ENCODE measurements around the gene SAMD14.
A peak's percentile ranks its signal among the peaks of the same experiment; 100 is the strongest.

The SAMD14 gene

GRCh38 chr17:50130559-50131305 is 772 bp upstream of the SAMD14 start:
- no peak for DNase-seq

DNA sequence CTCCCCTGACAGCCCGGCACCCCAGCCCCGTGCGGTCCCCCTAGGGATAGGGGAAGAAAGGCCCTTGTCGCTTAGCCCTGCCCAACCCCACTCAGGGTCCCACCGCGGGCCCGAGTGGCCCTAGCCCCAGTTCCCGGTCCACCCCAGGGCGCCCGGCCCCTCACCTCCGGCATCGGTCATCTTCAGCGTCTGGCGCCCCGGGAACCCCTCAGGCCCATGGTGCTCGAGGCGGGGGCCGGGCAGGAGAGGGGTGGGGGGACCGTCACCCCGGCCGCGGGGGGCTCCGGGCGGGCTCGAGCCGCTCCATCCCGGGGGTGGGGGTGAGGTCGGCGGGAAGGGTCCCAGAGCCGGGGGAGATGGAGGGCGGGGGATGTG is 620 bp downstream of the SAMD14 start:
- DNase-seq, result no peak

DNA sequence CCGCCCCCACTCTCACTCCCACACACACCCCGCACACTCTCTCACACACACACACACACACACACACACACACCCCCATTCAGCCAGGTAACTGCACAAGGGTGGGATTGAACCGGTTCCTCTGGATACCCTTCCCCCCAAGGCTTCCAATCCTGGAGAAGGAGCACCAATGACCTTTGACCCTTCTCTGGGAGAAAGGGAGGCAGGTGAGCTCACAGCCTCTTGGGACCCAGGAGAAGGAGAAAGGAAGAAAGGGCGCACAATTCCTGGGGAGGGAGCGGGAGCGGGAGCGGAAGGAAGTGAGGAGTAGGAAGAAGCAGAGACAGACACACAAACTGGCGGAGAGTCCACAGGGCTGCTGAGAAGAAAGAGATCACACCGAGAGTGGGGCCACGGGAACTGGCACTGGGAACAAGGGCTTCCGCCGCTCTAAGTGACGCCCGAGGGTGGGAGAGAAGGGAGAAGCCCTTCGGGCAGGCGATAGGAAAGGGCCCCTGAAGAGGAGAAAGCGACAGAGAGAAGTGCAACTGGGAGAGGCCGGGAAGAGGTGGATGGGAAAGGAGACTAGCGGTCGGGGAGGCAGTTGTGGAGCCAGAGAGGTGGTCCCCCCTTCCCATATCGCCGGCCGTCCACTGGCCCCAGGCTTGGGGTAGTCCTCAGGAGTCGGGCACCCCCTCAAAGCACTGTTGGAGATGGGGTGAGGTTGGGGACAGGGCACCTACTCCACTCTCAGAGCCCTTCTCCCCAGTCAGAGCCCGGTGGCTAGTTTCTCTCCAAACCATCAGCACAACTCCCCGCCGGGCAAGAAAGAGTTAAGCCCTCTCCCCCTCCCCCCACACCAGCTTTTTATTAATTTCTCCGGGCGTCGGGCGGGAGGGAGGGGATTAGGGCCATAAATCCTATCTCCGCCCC is 1.3 kb downstream of the SAMD14 start:
- no peak for DNase-seq

DNA sequence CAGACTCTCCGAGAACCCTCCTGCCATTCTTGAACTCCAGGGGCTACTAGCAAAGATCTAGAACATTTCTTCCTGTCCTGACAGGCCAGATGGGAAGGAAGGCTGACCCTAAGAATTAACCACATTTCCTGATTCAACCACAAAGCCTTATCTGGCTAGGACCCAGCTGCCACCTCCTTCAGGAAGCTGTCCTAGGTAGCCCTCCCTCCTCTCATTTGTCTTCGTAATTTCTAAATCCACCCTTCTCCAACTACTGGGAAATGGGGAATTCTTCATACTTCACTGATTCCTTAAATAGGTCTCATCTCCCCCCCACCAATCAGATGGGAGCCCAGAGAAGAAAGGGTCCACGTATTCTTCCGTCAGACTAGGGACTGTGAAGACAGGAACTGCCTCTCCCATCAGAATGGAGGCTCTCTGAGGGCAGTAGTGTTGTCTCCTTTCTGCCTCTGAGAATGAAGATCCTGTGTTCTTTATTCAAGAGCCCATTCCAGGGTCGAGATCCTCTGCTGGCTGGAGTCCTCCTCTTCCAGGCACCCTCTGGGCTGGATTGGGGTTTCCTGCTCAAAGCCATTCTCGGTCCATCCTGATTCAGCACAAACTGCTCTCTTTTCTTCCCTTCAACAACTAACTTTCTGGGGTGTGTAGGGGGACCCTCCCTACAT is 2.1 kb downstream of the SAMD14 start:
- DNase-seq, result no peak

GRCh38 chr17:50125420-50125997 is 4.5 kb downstream of the SAMD14 start:
- no peak for DNase-seq

DNA sequence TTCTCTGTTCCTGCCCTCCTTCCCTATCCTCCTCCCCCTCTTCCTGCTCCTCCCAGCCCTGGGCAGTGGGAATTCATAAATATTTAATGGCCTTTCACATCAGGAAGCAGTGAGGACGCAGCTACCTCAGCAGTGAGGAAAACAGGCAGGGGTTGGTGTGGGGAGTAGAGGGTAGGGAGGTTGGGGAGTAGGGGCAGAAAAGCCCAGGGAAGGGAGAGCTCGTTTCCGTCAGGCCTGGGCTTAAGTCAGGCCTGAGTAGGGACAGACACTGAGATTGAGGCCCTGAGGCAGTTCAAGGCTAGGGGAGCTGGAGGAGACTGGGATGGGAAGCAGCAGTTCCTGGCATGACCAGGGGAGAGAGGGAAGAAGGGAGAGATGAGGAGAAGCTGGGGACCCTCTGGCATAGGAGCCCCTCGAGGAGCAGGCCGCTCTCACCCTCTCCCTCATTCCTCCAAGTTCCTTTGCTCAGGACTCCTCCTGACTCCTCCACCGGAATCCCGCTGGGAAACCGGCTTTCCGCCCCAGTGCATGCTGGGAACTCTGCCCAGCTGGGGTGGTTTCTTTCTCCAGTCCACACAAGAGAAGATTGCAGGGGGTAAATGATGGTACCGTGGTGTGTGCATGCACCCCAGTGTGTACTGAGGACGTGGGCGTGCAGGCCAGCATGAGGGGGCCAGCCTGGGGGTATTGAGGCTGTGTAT is 6.2 kb downstream of the SAMD14 start:
- no peak for DNase-seq

DNA sequence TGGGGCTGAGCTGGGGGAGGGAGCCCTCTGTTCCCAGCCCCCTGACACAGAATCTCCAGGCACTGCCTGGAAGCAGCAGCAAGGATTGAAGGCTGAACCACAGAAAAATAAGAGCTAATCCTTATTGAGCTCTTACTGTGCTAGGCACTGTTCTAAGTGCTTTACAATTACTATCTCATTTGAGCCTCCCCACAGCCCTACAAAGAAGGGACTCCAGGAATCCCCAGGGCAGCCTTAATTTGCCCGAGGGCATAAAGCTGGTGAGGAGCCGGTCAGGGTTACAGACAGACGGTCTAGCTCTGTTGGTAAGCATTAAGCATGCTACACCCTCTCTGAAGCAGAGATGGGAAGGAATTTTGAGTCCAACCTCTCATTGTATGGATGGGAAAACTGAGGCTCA is 7.0 kb downstream of the SAMD14 start:
- no peak for DNase-seq

GRCh38 chr17:50120475-50121253 is 9.3 kb downstream of the SAMD14 start:
- DNase-seq, result no peak

GRCh38 chr17:50118828-50119218 is 11.1 kb downstream of the SAMD14 start:
- DNase-seq, result no peak

- DNase-seq, result no peak
These were observed 11.7 kb downstream of the SAMD14 start for GRCh38 chr17:50118076-50118827.

DNA sequence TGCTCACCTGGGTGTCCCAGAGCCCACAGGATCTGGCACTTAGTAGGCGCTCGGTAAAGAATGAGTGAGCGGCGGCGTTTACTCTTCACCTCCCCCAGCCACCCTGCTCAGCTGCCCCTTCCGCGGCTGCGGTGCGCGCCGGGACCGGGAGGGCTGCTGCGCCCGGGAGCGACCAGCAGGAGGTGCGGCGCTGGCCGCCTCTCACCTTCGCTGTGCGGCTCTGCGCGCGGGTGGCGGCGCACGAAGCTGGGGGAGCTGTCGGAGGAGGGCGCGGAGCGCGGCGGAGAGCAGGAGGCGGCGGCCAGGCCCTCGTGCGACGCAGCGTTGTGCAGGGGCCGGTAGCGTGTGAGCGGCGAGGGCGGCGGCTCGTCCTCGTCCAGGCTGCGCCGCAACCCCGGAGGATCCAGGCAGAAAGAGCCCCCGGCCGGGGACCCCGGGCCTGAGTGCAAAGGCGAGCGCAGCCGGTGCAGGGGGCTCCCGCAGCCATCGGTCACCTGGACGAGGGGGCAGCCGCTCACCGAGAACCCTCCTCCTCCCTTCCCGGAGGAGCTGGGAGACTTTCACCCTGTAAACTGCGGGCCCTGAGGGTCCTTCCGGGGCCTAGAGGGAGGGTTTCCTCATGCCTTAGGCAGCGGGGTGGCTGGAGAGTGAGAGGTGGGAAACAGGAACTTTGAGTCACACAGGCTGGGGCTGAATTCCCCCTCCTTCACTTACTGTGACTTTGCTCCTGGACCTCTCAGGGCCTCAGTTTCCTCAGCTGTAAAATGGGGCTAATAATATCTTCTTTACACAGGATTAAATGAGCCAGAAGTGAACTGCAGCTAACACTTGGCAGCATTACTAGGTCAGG is 12.5 kb downstream of the SAMD14 start:
- DNase-seq, result no peak

DNA sequence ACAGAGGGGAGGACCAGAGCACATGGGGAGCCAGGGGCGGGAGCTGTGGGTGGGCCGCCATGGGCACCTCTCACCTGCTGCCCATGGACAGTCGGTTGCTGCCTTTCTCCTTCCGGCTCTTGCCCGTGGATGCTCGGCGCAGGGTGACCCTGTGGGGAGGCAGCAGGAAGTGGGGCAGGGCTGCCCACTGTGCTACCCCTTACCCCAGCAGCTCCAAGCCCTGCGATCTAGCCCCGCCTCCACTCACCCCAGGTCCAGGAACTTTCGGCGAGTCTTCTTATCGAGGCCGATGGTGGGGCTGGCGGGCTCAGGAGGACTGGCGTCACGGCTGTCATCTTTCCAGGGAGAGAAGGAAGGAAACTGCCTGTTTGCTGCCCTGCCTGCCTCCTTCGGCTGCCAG is 14.2 kb downstream of the SAMD14 start:
- DNase-seq, result no peak

- DNase-seq, result peak; percentile 25
These were observed 15.1 kb downstream of the SAMD14 start for GRCh38 chr17:50114849-50115357.

DNA sequence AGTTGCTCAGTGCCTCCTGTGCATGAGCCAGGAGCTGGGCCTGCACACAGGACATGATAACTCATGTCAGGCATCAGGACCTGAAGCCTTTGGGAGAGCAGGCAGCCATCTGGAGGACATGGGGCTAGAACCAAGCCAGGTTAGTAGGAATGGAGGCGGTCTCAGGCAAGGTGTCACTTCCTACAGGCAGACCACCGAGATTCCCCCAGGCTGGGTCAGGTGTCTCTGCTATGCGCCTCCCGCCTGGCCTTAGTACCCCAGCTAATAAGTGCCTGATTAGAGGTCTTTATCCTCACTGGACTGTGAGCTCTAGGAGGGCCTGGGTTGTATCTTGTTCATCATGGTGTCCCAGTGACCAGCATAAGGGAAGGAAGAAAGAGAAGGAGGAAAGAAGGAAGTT is 15.6 kb downstream of the SAMD14 start:
- no peak for DNase-seq

DNA sequence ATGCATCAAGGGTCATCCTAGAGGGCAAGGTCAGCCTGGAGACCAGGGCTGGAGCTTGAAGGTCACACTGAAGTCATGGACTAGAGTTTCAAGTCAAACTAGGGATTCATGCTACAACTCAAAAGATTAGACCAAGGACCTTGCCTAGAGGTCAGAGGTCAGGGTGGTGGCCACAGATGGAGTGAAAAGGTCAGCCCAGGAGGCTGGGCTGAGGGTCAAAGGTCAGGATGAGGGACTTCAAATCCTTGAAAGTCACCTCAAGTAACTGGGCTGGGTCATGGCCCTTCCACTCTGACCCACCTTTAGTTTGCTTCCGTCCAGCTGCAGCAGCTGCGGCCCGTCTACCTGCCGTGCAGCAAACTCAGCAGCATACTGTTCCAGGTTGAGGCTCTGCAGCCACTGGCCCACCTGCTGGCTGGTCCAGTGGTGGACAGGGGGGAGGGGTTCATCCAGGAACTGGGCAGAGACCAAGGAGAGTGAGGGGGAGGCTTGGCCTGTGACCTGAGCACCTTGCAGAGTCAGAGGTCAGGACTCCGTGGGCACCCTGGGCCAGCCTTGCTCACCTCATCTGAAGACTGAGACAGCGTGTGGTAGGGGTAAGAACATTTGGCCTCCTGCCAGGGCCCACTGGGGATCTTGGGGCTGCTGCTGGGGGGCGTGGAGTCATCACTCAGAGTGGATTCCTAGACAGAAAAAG is 16.2 kb downstream of the SAMD14 start:
- no peak for DNase-seq

GRCh38 chr17:50112694-50113093 is 17.3 kb downstream of the SAMD14 start:
- no peak for DNase-seq

DNA sequence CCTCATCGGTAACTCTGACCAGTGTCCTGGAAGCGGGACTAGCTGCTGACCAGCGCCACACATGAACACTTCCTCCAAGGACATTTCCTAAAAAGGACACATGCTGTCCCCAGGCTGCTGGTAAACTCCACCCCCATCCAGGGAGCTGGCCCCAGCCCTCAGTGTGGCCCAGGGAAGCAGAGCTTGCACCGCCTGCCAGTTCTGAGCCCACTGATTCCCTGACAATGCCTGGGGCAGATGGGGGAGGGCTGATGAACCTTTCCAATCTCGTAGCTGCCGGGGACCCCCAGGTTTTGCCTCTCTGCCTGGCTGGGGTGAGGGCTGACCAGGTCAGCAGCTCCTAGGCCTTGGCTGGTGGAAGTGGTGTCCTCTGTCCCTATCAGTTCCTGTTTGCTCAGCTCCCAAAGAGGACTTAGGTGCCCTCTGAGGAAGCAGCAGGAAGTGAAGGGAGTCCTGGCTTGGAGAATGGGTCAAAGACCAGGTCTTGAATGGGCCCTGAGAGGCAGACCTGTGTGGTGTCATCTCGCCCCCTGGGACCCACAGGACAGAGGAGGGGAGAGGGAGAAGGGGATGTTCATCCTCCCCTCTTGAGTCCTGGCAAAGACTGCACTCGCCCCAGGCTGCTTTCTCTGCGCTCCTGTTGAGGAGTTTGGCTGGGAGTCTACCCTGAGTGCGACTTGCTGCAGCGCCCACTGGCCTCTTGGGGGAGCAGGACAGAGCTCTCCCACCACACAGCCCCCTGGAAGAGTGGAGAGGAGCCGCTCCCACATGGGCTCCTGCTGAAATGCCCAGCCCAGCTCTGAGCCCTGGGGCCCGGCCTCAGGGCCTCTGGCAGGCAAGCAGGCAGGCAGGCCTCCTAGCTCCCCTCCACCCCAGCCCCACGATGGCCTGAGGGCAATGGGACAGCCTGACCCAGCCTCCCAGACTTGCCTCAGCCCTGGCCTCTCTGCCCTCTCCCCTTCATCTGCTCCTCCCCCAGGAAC is 18.0 kb downstream of the SAMD14 start:
- no peak for DNase-seq
